ENCODE results near the gene TBC1D7.

DNA sequence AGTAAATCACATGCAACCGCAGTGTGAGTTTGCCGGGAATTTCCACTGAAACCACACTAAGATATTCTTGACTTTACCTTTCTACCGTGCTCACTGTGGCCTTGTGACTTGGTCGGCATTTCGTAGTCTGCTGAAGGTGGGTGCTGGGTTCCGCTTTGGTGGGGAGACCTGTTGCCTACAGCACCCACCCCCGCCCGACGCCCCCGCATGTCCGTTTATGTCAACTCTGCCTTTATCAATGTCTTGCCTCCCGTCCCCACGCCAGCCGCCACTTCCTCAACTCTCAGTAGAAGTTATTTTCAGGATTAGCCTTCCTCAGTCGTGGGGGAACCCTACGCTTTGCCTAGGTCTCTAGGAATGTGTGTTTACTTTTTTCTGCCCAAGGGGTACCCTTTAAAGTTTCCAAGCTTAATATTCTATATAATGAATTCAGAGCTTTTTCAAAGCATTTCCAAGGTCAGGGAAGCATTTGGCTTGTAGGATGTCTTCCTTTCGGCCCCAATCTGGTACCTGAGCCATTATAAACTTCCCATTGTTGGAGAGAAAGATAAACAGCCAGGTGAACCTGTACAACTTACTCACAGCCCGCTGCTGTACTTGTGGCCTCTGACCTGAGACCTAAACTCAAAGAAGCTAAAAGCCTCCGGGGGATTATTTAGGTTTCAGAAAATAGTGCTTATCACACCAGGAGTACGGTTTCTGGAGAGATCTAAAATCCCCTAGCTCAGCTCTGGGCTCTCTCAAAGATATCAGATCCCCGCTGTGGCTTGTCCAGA is 54.2 kb downstream of the TBC1D7 start:
- TF ChIP-seq, protein P1, sequence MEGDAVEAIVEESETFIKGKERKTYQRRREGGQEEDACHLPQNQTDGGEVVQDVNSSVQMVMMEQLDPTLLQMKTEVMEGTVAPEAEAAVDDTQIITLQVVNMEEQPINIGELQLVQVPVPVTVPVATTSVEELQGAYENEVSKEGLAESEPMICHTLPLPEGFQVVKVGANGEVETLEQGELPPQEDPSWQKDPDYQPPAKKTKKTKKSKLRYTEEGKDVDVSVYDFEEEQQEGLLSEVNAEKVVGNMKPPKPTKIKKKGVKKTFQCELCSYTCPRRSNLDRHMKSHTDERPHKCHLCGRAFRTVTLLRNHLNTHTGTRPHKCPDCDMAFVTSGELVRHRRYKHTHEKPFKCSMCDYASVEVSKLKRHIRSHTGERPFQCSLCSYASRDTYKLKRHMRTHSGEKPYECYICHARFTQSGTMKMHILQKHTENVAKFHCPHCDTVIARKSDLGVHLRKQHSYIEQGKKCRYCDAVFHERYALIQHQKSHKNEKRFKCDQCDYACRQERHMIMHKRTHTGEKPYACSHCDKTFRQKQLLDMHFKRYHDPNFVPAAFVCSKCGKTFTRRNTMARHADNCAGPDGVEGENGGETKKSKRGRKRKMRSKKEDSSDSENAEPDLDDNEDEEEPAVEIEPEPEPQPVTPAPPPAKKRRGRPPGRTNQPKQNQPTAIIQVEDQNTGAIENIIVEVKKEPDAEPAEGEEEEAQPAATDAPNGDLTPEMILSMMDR (IDR thresholded peaks at IDR 0.05; ENCODE audit: insufficient read depth, low read length, poor library complexity, severe bottlenecking): no peak
- no peak for TF ChIP-seq EZH2phosphoT487 (conservative IDR thresholded peaks at IDR 0.05; ENCODE audit: low read length)

Measured in SU-DHL-6 (cell line).